IPS-18a (cell line): ENCODE measurements around the gene CHMP5.

Experiments used
- H3K27ac ChIP-seq: one replicate; pipeline ENCODE4 v1.5.1; 2013; ENCODE audit warnings: low read length
- H3K27me3 ChIP-seq: one replicate; pipeline ENCODE4 v1.6.1; 2013; ENCODE audit warnings: mild to moderate bottlenecking, low read length; ENCODE audit not compliant: control insufficient read depth, insufficient read depth
- H3K36me3 ChIP-seq: one replicate; pipeline ENCODE4 v1.6.1; 2013; ENCODE audit warnings: low read depth, low read length; ENCODE audit not compliant: control insufficient read depth
- H3K4me1 ChIP-seq: one replicate; pipeline ENCODE4 v1.6.1; 2013; ENCODE audit warnings: low read depth, low read length; ENCODE audit not compliant: control insufficient read depth
- H3K4me3 ChIP-seq: one replicate; pipeline ENCODE4 v1.5.1; 2013; ENCODE audit warnings: low read length
- H3K9ac ChIP-seq: one replicate; pipeline ENCODE4 v1.6.1; 2013; ENCODE audit warnings: mild to moderate bottlenecking, low read length, moderate library complexity
- H3K9me3 ChIP-seq: one replicate; pipeline ENCODE4 v1.6.1; 2013; ENCODE audit warnings: low read depth, low read length; ENCODE audit not compliant: control insufficient read depth

CHMP5 gene

GRCh38 chr9:33264473-33265177 lies at the start of gene CHMP5, which contains the start of gene BAG1:
Gene CHMP5, plus strand, starts transcription at chr9:33265049. Its CDS starts 30 bp downstream, at chr9:33265079.
Gene BAG1, minus strand, starts transcription at chr9:33264708.
- no peaks in the 10 kb centered on the region for H3K9me3 ChIP-seq
- peaks cover 41% of the 10 kb centered on the region for H3K36me3 ChIP-seq

GRCh38 chr9:33220681-33221567 lies 43.9 kb upstream of the CHMP5 start:
- Histone ChIP-seq H3K4me3 (no peak overlapping the region), H3K9me3 (no peaks in the 10 kb centered on the region), H3K4me1 (no peaks in the 10 kb centered on the region), H3K27ac (no peak overlapping the region), H3K27me3 (no peaks in the 10 kb centered on the region), H3K36me3 (no peaks in the 10 kb centered on the region), H3K9ac (no peak overlapping the region)

More at GRCh38 chr9:33264473-33265177, at the start of gene CHMP5, which contains the start of gene BAG1:
- H3K27me3 ChIP-seq = no peaks in the 10 kb centered on the region
- peak within 1 kb of the TSS; percentile 74 for H3K4me3 ChIP-seq
- H3K4me1 ChIP-seq = no peaks in the 10 kb centered on the region
- peak within 1 kb of the TSS; percentile 71 for H3K9ac ChIP-seq
- no peak within 1 kb of the TSS for H3K27ac ChIP-seq

- Histone ChIP-seq H3K9ac (no peak overlapping the region), H3K4me1 (no peaks in the 10 kb centered on the region), H3K27ac (no peak overlapping the region), H3K27me3 (no peaks in the 10 kb centered on the region), H3K36me3 (no peaks in the 10 kb centered on the region), H3K9me3 (no peaks in the 10 kb centered on the region), H3K4me3 (no peak overlapping the region)
Observed at GRCh38 chr9:33221568-33221884, 43.3 kb upstream of the CHMP5 start.

- Histone ChIP-seq H3K4me3 (no peak overlapping the region), H3K9me3 (no peaks in the 10 kb centered on the region), H3K9ac (no peak overlapping the region), H3K36me3 (no peaks in the 10 kb centered on the region), H3K27me3 (no peaks in the 10 kb centered on the region), H3K4me1 (no peaks in the 10 kb centered on the region), H3K27ac (no peak overlapping the region)
Observed at GRCh38 chr9:33222031-33222430, 42.8 kb upstream of the CHMP5 start.

GRCh38 chr9:33223696-33224095 lies 41.2 kb upstream of the CHMP5 start:
- H3K36me3 ChIP-seq = no peaks in the 10 kb centered on the region
- H3K27ac ChIP-seq = no peak overlapping the region
- H3K4me1 ChIP-seq = no peaks in the 10 kb centered on the region
- H3K9ac ChIP-seq = no peak overlapping the region
- H3K4me3 ChIP-seq = no peak overlapping the region
- no peaks in the 10 kb centered on the region for H3K27me3 ChIP-seq
- H3K9me3 ChIP-seq = no peaks in the 10 kb centered on the region

GRCh38 chr9:33225319-33226147 lies 39.3 kb upstream of the CHMP5 start:
- no peaks in the 10 kb centered on the region for H3K27me3 ChIP-seq
- H3K27ac ChIP-seq = no peak overlapping the region
- no peak overlapping the region for H3K9ac ChIP-seq
- H3K4me1 ChIP-seq = no peaks in the 10 kb centered on the region
- H3K4me3 ChIP-seq = no peak overlapping the region
- H3K9me3 ChIP-seq = no peaks in the 10 kb centered on the region
- H3K36me3 ChIP-seq = no peaks in the 10 kb centered on the region

- Histone ChIP-seq H3K27ac (no peak overlapping the region), H3K4me3 (no peak overlapping the region), H3K36me3 (no peaks in the 10 kb centered on the region), H3K9me3 (no peaks in the 10 kb centered on the region), H3K27me3 (no peaks in the 10 kb centered on the region), H3K4me1 (no peaks in the 10 kb centered on the region), H3K9ac (no peak overlapping the region)
Observed at GRCh38 chr9:33227008-33227398, 37.8 kb upstream of the CHMP5 start.

- Histone ChIP-seq H3K9me3 (no peaks in the 10 kb centered on the region), H3K27me3 (no peaks in the 10 kb centered on the region), H3K4me3 (no peak overlapping the region), H3K4me1 (no peaks in the 10 kb centered on the region), H3K9ac (no peak overlapping the region), H3K27ac (no peak overlapping the region), H3K36me3 (no peaks in the 10 kb centered on the region)
Observed at GRCh38 chr9:33227741-33228140, 37.1 kb upstream of the CHMP5 start.

- Histone ChIP-seq H3K4me3 (no peak overlapping the region), H3K36me3 (no peaks in the 10 kb centered on the region), H3K27ac (no peak overlapping the region), H3K27me3 (no peaks in the 10 kb centered on the region), H3K9me3 (no peaks in the 10 kb centered on the region), H3K4me1 (no peaks in the 10 kb centered on the region), H3K9ac (no peak overlapping the region)
Observed at GRCh38 chr9:33228606-33229005, 36.2 kb upstream of the CHMP5 start.

GRCh38 chr9:33229359-33230114 lies 35.3 kb upstream of the CHMP5 start:
- Histone ChIP-seq H3K4me3 (no peak overlapping the region), H3K9ac (no peak overlapping the region), H3K36me3 (no peaks in the 10 kb centered on the region), H3K9me3 (no peaks in the 10 kb centered on the region), H3K27me3 (no peaks in the 10 kb centered on the region), H3K27ac (no peak overlapping the region), H3K4me1 (no peaks in the 10 kb centered on the region)
